ENCODE measurements around the gene ECE1.

Gene ECE1

DNA sequence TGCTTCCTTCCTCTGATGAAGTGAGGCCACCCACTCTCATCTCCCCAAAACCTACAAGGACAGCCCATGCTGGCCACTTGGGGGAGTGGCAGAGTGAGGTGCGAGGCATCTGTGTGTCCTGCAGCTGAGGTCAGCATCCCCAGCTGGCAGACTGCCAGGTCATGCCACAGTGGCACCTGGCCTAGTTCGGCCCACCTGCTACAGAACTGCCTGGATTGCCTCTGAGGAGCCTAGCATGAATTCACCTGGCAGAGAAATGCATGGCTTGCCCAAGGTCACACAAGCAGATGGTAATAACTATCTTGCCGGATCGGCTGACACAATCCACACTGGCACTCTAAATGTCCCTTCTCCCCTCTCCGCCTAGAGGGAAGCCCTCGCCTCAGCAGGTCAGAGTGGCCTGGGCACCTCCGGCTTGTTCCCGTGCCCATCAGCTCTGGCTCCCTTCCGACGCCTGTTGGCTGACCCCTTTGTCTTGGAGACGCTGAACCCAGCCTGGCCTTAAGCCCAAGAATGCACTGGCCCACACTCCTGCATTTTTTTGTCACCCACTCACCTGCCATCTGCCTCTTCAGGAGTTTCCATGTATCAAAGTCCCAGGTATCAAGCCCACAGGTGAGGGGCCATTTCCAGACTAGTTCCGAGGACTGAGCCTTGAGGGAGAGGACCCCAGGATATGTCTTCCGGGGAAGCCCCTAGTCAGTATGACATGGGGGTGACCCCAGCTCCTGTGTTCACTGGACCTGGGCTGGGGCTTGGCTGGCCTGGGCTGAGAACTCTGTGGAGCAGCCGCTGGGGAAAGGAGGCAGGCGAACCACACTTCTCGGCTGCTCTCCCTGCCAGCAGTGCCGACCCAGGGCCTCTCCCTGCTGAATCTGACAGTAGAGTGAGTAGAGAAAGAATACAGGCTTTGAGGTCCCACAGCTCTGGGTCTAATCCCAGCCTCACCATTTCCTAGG lies 21.7 kb downstream of the ECE1 start:
- H3K9me3 ChIP-seq (ENCODE audit: insufficient read depth, low read length) = no peaks in the 10 kb centered on the region
- H3K27ac ChIP-seq (ENCODE audit: low read depth, low read length) = no peak overlapping the region
- H3K36me3 ChIP-seq (ENCODE audit: low read length) = 0 out of 2 replicates have a peak, but pooled peaks cover 3% of the 10 kb centered on the region
- no peaks in the 10 kb centered on the region for H3K79me2 ChIP-seq (ENCODE audit: insufficient read depth, low read length)
- no peaks in the 10 kb centered on the region for H4K20me1 ChIP-seq (ENCODE audit: low read depth, low read length)
- H3K9ac ChIP-seq (ENCODE audit: low read length) = no peak overlapping the region
- H3K4me2 ChIP-seq (ENCODE audit: low read depth, low read length, poor library complexity, severe bottlenecking) = no peak overlapping the region
- no peak overlapping the region for H2AFZ ChIP-seq (ENCODE audit: low read depth, low read length, severe bottlenecking)
- H3K4me3 ChIP-seq (ENCODE audit: insufficient read depth, low read length, poor library complexity, severe bottlenecking) = no peak overlapping the region
- no peaks in the 10 kb centered on the region for H3F3A ChIP-seq (ENCODE audit: insufficient read depth)
- H3K27me3 ChIP-seq (ENCODE audit: low read length) = no peaks in the 10 kb centered on the region
- TF ChIP-seq, protein P1, sequence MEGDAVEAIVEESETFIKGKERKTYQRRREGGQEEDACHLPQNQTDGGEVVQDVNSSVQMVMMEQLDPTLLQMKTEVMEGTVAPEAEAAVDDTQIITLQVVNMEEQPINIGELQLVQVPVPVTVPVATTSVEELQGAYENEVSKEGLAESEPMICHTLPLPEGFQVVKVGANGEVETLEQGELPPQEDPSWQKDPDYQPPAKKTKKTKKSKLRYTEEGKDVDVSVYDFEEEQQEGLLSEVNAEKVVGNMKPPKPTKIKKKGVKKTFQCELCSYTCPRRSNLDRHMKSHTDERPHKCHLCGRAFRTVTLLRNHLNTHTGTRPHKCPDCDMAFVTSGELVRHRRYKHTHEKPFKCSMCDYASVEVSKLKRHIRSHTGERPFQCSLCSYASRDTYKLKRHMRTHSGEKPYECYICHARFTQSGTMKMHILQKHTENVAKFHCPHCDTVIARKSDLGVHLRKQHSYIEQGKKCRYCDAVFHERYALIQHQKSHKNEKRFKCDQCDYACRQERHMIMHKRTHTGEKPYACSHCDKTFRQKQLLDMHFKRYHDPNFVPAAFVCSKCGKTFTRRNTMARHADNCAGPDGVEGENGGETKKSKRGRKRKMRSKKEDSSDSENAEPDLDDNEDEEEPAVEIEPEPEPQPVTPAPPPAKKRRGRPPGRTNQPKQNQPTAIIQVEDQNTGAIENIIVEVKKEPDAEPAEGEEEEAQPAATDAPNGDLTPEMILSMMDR (IDR thresholded peaks at IDR 0.05; ENCODE audit: insufficient read depth, low read length, poor library complexity, severe bottlenecking) = no peak
- no peaks in the 10 kb centered on the region for H3K9me2 ChIP-seq (replicated peaks; ENCODE audit: insufficient read depth, low read length)

DNA sequence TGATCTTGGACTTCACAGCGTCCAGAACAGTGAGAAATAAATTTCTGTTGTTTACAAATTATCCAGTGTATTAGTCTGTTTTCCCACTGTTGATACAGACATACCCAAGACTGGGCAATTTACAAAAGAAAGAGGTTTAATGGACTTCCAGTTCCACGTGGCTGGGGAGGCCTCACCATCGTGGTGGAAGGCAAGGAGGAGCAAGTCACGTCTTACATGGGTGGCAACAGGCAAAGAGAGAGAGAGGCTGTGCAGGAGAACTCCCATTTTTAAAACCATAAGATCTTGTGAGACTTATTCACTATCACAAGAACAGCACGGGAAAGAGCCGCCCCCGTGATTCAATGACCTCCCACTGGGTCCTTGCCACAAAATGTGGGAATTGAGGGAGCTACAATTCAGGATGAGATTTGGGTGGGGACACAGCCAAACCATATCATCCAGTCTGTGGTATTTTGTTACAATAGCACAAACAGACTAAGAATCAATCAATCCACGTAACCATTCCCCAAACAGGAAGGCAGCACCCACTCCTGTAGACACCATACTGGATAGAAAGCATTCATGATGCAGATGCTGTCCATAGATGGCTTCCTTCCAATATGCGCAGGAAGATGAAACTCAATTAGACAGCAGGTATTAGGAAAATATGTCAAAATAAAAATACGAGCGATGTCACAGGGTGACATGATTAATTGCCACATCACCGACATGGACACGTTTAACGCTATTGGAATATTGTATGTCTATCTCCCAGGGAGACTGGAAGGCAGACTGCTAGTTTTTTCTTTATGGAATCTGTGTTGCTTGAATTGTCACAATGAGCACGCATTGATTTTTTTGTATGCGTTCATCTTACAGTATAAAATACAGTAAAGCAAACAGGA lies 22.8 kb downstream of the ECE1 start:
- Histone ChIP-seq H2AFZ (ENCODE audit: low read depth, low read length, severe bottlenecking) (no peak overlapping the region), H3K27me3 (ENCODE audit: low read length) (no peaks in the 10 kb centered on the region), H3K27ac (ENCODE audit: low read depth, low read length) (no peak overlapping the region), H3K36me3 (ENCODE audit: low read length) (0 out of 2 replicates have a peak, but pooled peaks cover 3% of the 10 kb centered on the region), H3K79me2 (ENCODE audit: insufficient read depth, low read length) (no peaks in the 10 kb centered on the region), H3K9ac (ENCODE audit: low read length) (no peak overlapping the region), H3K4me3 (ENCODE audit: insufficient read depth, low read length, poor library complexity, severe bottlenecking) (no peak overlapping the region), H3K9me2 (replicated peaks; ENCODE audit: insufficient read depth, low read length) (no peaks in the 10 kb centered on the region), H3F3A (ENCODE audit: insufficient read depth) (no peaks in the 10 kb centered on the region), H4K20me1 (ENCODE audit: low read depth, low read length) (no peaks in the 10 kb centered on the region), H3K9me3 (ENCODE audit: insufficient read depth, low read length) (no peaks in the 10 kb centered on the region), H3K4me2 (ENCODE audit: low read depth, low read length, poor library complexity, severe bottlenecking) (no peak overlapping the region)
- TF ChIP-seq EZH2phosphoT487 (conservative IDR thresholded peaks at IDR 0.05; ENCODE audit: low read length) = no peak
- TF ChIP-seq, protein P1 (IDR thresholded peaks at IDR 0.05; ENCODE audit: insufficient read depth, low read length, poor library complexity, severe bottlenecking) = no peak

DNA sequence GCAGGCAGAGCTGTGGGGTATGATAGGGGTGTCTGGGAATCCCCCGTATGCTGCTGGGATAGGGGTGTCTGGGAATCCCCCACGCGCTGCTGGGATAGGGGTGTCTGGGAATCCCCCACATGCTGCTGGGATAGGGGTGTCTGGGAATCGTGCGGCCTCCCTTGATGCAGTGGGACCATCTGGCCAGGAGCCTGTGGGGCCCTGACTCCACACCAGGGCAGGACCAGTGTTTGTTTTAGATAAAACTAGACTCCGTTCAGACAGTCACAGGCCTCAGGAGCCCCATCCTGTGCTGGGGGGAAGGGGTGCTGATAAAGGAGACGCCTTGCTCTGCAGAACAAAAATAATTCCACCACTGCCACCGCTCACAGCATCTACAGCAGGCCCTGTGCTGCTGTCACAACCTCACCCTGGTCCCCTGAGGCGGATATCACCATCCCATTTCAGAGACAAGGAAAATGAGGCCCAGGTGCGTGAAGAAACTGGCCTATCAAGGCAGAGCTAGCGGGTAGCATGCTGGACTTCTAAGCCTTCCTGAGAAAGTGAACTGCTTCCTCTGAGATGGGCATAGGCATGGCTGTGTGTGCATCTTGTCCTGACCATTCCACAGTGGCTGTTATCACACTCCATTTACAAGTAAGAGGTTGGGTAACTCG lies 24.0 kb downstream of the ECE1 start:
- H3K9me3 ChIP-seq (ENCODE audit: insufficient read depth, low read length) = no peaks in the 10 kb centered on the region
- H3K4me3 ChIP-seq (ENCODE audit: insufficient read depth, low read length, poor library complexity, severe bottlenecking) = no peak overlapping the region
- no peak overlapping the region for H3K4me2 ChIP-seq (ENCODE audit: low read depth, low read length, poor library complexity, severe bottlenecking)
- no peak overlapping the region for H2AFZ ChIP-seq (ENCODE audit: low read depth, low read length, severe bottlenecking)
- H3K9ac ChIP-seq (ENCODE audit: low read length) = no peak overlapping the region
- no peak overlapping the region for H3K27ac ChIP-seq (ENCODE audit: low read depth, low read length)
- H3K27me3 ChIP-seq (ENCODE audit: low read length) = no peaks in the 10 kb centered on the region
- TF ChIP-seq EZH2phosphoT487 (conservative IDR thresholded peaks at IDR 0.05; ENCODE audit: low read length) = no peak
- TF ChIP-seq, protein P1 (IDR thresholded peaks at IDR 0.05; ENCODE audit: insufficient read depth, low read length, poor library complexity, severe bottlenecking) = no peak
- 0 out of 2 replicates have a peak, but pooled peaks cover 3% of the 10 kb centered on the region for H3K36me3 ChIP-seq (ENCODE audit: low read length)
- H3K9me2 ChIP-seq (replicated peaks; ENCODE audit: insufficient read depth, low read length) = no peaks in the 10 kb centered on the region
- H3F3A ChIP-seq (ENCODE audit: insufficient read depth) = no peaks in the 10 kb centered on the region
- H3K79me2 ChIP-seq (ENCODE audit: insufficient read depth, low read length) = no peaks in the 10 kb centered on the region
- no peaks in the 10 kb centered on the region for H4K20me1 ChIP-seq (ENCODE audit: low read depth, low read length)

All from SU-DHL-6 (cell line).